HepG2 (cell line): ENCODE data around the gene RHBDD1. TPM values are rescaled to one million over a fixed set of nuclear protein-coding genes. Genes with fewer than 3 reads are reported as not detected.

ENCODE experiments used
- BCL6 ChIP-seq: IDR thresholded peaks from 2 replicates; pipeline ENCODE4 v1.6.1; 2016; ENCODE audit warnings: missing genetic modification reagents, missing compliant biosample characterization
- EEA1 ChIP-seq: sonication (generic); formaldehyde crosslinking; IDR thresholded peaks from 2 replicates; pipeline ENCODE4 v1.5.1; 2020; ENCODE audit warnings: mild to moderate bottlenecking, missing genetic modification reagents, borderline replicate concordance
- ELF1 ChIP-seq: sonication (generic); formaldehyde crosslinking; IDR thresholded peaks from 2 replicates; pipeline ENCODE4 v1.4.0; 2020; ENCODE audit warnings: missing genetic modification reagents
- MAFF ChIP-seq: IDR thresholded peaks from 2 replicates; pipeline ENCODE4 v1.6.1; 2011; ENCODE audit warnings: low read depth, low read length, improper control_type of control experiment
- PAF1 ChIP-seq: IDR thresholded peaks from 2 replicates; pipeline ENCODE4 v1.6.1; 2016; ENCODE audit warnings: missing genetic modification reagents, missing compliant biosample characterization
- SETDB1 ChIP-seq: sonication (generic); formaldehyde crosslinking; IDR thresholded peaks from 2 replicates; pipeline ENCODE4 v1.5.1; 2020; ENCODE audit warnings: missing genetic modification reagents, mild to moderate bottlenecking, borderline replicate concordance
- SMAD9 ChIP-seq: sonication (generic); formaldehyde crosslinking; IDR thresholded peaks from 2 replicates; pipeline ENCODE4 v1.5.1; 2020; ENCODE audit warnings: mild to moderate bottlenecking, missing genetic modification reagents
- ZNF143 ChIP-seq: sonication (generic); formaldehyde crosslinking; IDR thresholded peaks from 2 replicates; pipeline ENCODE4 v1.4.0; 2020; ENCODE audit warnings: missing genetic modification reagents
- ZNF234 ChIP-seq: sonication (generic); formaldehyde crosslinking; conservative IDR thresholded peaks from 2 replicates; pipeline ENCODE4 v1.5.1; 2020; ENCODE audit warnings: mild to moderate bottlenecking, missing genetic modification reagents
- ZNF432 ChIP-seq: sonication (generic); formaldehyde crosslinking; IDR thresholded peaks from 2 replicates; pipeline ENCODE4 v1.5.0; 2020; ENCODE audit warnings: missing genetic modification reagents, mild to moderate bottlenecking, borderline replicate concordance
- ZSCAN22 ChIP-seq: sonication (generic); formaldehyde crosslinking; IDR thresholded peaks from 2 replicates; pipeline ENCODE4 v1.4.0; 2020; ENCODE audit warnings: mild to moderate bottlenecking, missing genetic modification reagents
- polyA plus RNA-seq, 8 experiments: library from polyadenylated mRNA; depleted of rRNA in 3 of 8; stranded (reverse) in 7 of 8; unstranded in 1 of 8; fragments of >200 nt; fragmentation: Illumina TruSeq in 4 of 8; extraction: Trizol in 4 of 8; gene quantifications; 2 replicates each; pipeline versions ENCODE4 v1.2.1 to v1.2.3, GENCODE V29; 2011 to 2016; ENCODE audit warnings: low read depth in 4 of 8, missing spikeins in 1 of 8, mixed read lengths in 1 of 8; ENCODE audit not compliant: insufficient read depth in 1 of 8
- total RNA-seq, 5 experiments: library from RNA; depleted of rRNA; stranded (reverse); fragments of >200 nt; fragmentation: Illumina TruSeq; extraction: Trizol; gene quantifications; 2 replicates each; pipeline ENCODE4 v1.2.3, GENCODE V29; 2016; ENCODE audit warnings: low read depth in 1 of 5
- TF ChIP-seq, protein P1 (sequence below): sonication (generic); formaldehyde crosslinking; conservative IDR thresholded peaks from 2 replicates; pipeline ENCODE4 v1.4.0; 2020; ENCODE audit warnings: mild to moderate bottlenecking, missing genetic modification reagents, moderate library complexity
- TF ChIP-seq, protein P2 (sequence below): sonication (generic); formaldehyde crosslinking; IDR thresholded peaks from 2 replicates; pipeline ENCODE4 v1.4.0; 2020; ENCODE audit warnings: missing genetic modification reagents, borderline replicate concordance
- TF ChIP-seq, protein P3 (sequence below): sonication (generic); formaldehyde crosslinking; conservative IDR thresholded peaks from 2 replicates; pipeline ENCODE4 v1.4.0; 2020; ENCODE audit warnings: missing genetic modification reagents
- TF ChIP-seq, protein P4 (sequence below), 2 experiments: IDR thresholded peaks; 2 replicates each; pipeline ENCODE4 v1.6.1; 2011 to 2012; ENCODE audit warnings: low read length in 2 of 2, borderline replicate concordance in 1 of 2, low read depth in 1 of 2, mild to moderate bottlenecking in 1 of 2, moderate library complexity in 1 of 2
- TF ChIP-seq, protein P5 (sequence below): sonication (generic); formaldehyde crosslinking; IDR thresholded peaks from 2 replicates; pipeline ENCODE4 v1.4.0; 2020; ENCODE audit warnings: missing genetic modification reagents

The RHBDD1 gene
- total and polyA plus RNA-seq, 2 of the 13 experiments (the other 11 are each of a cell fraction or from before 2014, with no cell fraction given), result 8.2 to 9.5 TPM

DNA sequence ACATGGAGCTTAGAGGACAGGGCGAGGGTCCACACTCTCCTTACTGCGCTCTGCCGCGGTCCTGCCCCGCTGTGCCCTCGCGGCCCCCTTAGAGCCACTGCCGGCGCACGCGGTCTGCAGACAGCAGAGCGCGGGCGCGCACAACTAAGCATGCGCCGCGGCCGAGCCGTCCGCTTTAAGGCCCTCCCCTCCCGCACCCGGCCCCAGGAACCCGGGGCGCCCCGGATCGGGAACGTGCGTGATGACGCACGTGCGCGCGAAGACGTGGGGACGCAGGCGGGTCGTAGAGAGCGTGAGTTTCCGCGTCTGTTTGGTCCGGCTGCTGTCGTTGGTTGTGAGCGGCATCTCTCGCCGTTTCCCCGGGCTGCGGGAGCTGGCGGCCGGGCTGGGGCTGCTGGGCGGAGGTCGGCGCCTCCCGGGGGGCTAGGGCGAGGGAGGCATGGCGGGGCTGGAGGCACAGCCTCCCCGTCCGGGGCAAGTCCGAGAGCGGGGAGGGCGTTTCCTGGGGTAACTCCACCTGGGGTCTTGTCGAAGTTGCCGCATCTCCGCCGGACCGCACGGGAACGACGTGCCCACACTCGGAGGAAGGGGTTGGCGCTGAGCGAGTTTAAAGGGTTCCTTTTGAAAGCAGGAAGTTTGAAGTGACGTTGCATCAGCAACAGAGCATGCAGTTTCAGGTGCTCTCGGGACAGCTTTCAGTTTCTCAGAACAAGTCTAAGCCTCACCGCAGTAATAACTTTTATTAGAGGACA is at the start of gene RHBDD1 (continued):
- TF ChIP-seq ZSCAN22 (CRISPR knock-in tag) (0 out of 2 replicates have a peak, but pooled peaks have one; percentile 49), ZNF234 (CRISPR knock-in tag) (no peak; the same call in 1 of the 2 replicates), SMAD9 (CRISPR knock-in tag) (no peak), MAFF (no peak), ELF1 (CRISPR knock-in tag) (peak; percentile 34; the same call in 1 of the 2 replicates), EEA1 (CRISPR knock-in tag) (no peak), PAF1 (CRISPR knock-in tag) (no peak), SETDB1 (CRISPR knock-in tag) (peak; percentile 68; the same call in 1 of the 2 replicates), ZNF143 (CRISPR knock-in tag) (no peak), ZNF432 (no peak), BCL6 (CRISPR knock-in tag) (peak; percentile 17; the same call in 1 of the 2 replicates)
- TF ChIP-seq, protein P1, sequence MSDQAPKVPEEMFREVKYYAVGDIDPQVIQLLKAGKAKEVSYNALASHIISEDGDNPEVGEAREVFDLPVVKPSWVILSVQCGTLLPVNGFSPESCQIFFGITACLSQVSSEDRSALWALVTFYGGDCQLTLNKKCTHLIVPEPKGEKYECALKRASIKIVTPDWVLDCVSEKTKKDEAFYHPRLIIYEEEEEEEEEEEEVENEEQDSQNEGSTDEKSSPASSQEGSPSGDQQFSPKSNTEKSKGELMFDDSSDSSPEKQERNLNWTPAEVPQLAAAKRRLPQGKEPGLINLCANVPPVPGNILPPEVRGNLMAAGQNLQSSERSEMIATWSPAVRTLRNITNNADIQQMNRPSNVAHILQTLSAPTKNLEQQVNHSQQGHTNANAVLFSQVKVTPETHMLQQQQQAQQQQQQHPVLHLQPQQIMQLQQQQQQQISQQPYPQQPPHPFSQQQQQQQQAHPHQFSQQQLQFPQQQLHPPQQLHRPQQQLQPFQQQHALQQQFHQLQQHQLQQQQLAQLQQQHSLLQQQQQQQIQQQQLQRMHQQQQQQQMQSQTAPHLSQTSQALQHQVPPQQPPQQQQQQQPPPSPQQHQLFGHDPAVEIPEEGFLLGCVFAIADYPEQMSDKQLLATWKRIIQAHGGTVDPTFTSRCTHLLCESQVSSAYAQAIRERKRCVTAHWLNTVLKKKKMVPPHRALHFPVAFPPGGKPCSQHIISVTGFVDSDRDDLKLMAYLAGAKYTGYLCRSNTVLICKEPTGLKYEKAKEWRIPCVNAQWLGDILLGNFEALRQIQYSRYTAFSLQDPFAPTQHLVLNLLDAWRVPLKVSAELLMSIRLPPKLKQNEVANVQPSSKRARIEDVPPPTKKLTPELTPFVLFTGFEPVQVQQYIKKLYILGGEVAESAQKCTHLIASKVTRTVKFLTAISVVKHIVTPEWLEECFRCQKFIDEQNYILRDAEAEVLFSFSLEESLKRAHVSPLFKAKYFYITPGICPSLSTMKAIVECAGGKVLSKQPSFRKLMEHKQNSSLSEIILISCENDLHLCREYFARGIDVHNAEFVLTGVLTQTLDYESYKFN (CRISPR knock-in tag), result 0 out of 2 replicates have a peak, but pooled peaks have one; percentile 22
- TF ChIP-seq, protein P2, sequence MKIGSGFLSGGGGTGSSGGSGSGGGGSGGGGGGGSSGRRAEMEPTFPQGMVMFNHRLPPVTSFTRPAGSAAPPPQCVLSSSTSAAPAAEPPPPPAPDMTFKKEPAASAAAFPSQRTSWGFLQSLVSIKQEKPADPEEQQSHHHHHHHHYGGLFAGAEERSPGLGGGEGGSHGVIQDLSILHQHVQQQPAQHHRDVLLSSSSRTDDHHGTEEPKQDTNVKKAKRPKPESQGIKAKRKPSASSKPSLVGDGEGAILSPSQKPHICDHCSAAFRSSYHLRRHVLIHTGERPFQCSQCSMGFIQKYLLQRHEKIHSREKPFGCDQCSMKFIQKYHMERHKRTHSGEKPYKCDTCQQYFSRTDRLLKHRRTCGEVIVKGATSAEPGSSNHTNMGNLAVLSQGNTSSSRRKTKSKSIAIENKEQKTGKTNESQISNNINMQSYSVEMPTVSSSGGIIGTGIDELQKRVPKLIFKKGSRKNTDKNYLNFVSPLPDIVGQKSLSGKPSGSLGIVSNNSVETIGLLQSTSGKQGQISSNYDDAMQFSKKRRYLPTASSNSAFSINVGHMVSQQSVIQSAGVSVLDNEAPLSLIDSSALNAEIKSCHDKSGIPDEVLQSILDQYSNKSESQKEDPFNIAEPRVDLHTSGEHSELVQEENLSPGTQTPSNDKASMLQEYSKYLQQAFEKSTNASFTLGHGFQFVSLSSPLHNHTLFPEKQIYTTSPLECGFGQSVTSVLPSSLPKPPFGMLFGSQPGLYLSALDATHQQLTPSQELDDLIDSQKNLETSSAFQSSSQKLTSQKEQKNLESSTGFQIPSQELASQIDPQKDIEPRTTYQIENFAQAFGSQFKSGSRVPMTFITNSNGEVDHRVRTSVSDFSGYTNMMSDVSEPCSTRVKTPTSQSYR (CRISPR knock-in tag), result peak; percentile 26; the same call in 1 of the 2 replicates
- TF ChIP-seq, protein P3, sequence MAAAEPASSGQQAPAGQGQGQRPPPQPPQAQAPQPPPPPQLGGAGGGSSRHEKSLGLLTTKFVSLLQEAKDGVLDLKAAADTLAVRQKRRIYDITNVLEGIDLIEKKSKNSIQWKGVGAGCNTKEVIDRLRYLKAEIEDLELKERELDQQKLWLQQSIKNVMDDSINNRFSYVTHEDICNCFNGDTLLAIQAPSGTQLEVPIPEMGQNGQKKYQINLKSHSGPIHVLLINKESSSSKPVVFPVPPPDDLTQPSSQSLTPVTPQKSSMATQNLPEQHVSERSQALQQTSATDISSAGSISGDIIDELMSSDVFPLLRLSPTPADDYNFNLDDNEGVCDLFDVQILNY (CRISPR knock-in tag), result 0 out of 2 replicates have a peak, but pooled peaks have one; percentile 33
- TF ChIP-seq, protein P4, sequence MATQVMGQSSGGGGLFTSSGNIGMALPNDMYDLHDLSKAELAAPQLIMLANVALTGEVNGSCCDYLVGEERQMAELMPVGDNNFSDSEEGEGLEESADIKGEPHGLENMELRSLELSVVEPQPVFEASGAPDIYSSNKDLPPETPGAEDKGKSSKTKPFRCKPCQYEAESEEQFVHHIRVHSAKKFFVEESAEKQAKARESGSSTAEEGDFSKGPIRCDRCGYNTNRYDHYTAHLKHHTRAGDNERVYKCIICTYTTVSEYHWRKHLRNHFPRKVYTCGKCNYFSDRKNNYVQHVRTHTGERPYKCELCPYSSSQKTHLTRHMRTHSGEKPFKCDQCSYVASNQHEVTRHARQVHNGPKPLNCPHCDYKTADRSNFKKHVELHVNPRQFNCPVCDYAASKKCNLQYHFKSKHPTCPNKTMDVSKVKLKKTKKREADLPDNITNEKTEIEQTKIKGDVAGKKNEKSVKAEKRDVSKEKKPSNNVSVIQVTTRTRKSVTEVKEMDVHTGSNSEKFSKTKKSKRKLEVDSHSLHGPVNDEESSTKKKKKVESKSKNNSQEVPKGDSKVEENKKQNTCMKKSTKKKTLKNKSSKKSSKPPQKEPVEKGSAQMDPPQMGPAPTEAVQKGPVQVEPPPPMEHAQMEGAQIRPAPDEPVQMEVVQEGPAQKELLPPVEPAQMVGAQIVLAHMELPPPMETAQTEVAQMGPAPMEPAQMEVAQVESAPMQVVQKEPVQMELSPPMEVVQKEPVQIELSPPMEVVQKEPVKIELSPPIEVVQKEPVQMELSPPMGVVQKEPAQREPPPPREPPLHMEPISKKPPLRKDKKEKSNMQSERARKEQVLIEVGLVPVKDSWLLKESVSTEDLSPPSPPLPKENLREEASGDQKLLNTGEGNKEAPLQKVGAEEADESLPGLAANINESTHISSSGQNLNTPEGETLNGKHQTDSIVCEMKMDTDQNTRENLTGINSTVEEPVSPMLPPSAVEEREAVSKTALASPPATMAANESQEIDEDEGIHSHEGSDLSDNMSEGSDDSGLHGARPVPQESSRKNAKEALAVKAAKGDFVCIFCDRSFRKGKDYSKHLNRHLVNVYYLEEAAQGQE (IDR thresholded peaks at IDR 0.05; ENCODE audit: borderline replicate concordance in 1 of 2, low read depth in 1 of 2, low read length in 2 of 2), result peak in 1 of 2 experiments; percentile 38; a peak in 1 of 4 replicates
- TF ChIP-seq, protein P5, sequence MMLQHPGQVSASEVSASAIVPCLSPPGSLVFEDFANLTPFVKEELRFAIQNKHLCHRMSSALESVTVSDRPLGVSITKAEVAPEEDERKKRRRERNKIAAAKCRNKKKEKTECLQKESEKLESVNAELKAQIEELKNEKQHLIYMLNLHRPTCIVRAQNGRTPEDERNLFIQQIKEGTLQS, result peak; percentile 83
